HCT116 (cell line): ENCODE results near the gene TAF5L. TPM values are rescaled to one million over a fixed set of nuclear protein-coding genes. Genes with fewer than 3 reads are reported as not detected.

ENCODE experiments used
- ATAC-seq: fragments of 200-7000 bp; cut with Tn5 transposase; 2 replicates; pipeline ENCODE4 v1.9.1; 2020; ENCODE audit warnings: mild to moderate bottlenecking, moderate library complexity
- BruUV-seq: library from RNA; stranded (reverse); fragments of 400-500 nt; replicated peaks from 2 replicates; lab custom pipeline; 2021; lab: Mats Ljungman, UMichigan
- CTCF ChIA-PET: fragments of 300-600 bp; sonication (Branson Sonifier 250); formaldehyde crosslinking; loops from one replicate; lab custom pipeline; 2021; ENCODE audit warnings: antibody characterized with exemption; lab: Charles Lee
- POLR2A ChIA-PET: fragments of 300-600, 350-600 bp; sonication (Branson Sonifier 250); formaldehyde crosslinking; loops from one replicate; lab custom pipeline; 2021; ENCODE audit warnings: antibody characterized with exemption; lab: Charles Lee
- RAD21 ChIA-PET, 2 experiments: fragments of 300-600 bp; sonication (Branson Sonifier 250); formaldehyde crosslinking; loops; one replicate each; lab custom pipeline; 2023; ENCODE audit warnings: low total read pairs in 2 of 2; ENCODE audit not compliant: uncharacterized antibody in 2 of 2, unreplicated experiment in 2 of 2, low non-redundant PET in 1 of 2; lab: Charles Lee
- DNase-seq: peaks from one replicate; pipeline ENCODE4 v3.0.0-alpha.2; 2010; ENCODE audit warnings: low read depth, low spot score
- H2AFZ ChIP-seq: fragments of 200-600 bp; shearing (Covaris generic), sonication (generic); 2 replicates; pipeline ENCODE4 v1.6.1; 2017; ENCODE audit warnings: low read depth, mixed run types, mixed read lengths, antibody characterized with exemption, low read length; ENCODE audit not compliant: poor library complexity, severe bottlenecking
- H3K27ac ChIP-seq: 2 replicates; pipeline ENCODE4 v1.5.1; 2012; ENCODE audit warnings: low read depth, low read length
- H3K27me3 ChIP-seq: fragments of 200-600 bp; sonication (generic); 2 replicates; pipeline ENCODE4 v1.6.1; 2016; ENCODE audit warnings: mixed run types, low read length, mixed read lengths; ENCODE audit not compliant: insufficient read depth
- H3K36me3 ChIP-seq, 2 experiments: fragments of 200-500 bp in 1 of 2; fragments of 200-600 bp in 1 of 2; sonication (Bioruptor generic) in 1 of 2; sonication (generic) in 1 of 2; 2 replicates each; pipeline versions ENCODE4 v1.5.1 to v1.6.1; 2014 to 2016; ENCODE audit warnings: low read length in 2 of 2, inconsistent platforms in 1 of 2, mixed read lengths in 1 of 2, mixed run types in 1 of 2; ENCODE audit not compliant: insufficient read depth in 2 of 2, control insufficient read depth in 1 of 2
- H3K4me1 ChIP-seq, 2 experiments: fragments of 200-600 bp in 1 of 2; sonication (generic) in 1 of 2; 2 replicates each; pipeline versions ENCODE4 v1.5.1 to v1.6.1; 2012 to 2017; ENCODE audit warnings: low read length in 2 of 2, inconsistent platforms in 1 of 2, mild to moderate bottlenecking in 1 of 2, mixed read lengths in 1 of 2, mixed run types in 1 of 2, moderate library complexity in 1 of 2; ENCODE audit not compliant: insufficient read depth in 2 of 2, control insufficient read depth in 1 of 2
- H3K4me2 ChIP-seq: fragments of 200-600 bp; sonication (generic); 2 replicates; pipeline ENCODE4 v1.6.1; 2017; ENCODE audit warnings: mixed run types, low read length, mixed read lengths
- H3K4me3 ChIP-seq, 2 experiments: fragments of 200-600 bp in 1 of 2; sonication (generic) in 1 of 2; replicated peaks in 1 of 2; 2 replicates each; pipeline ENCODE4 v1.5.1; 2011 to 2016; ENCODE audit warnings: low read length in 2 of 2, control low read depth in 1 of 2, low read depth in 1 of 2, mild to moderate bottlenecking in 1 of 2, mixed read lengths in 1 of 2, mixed run types in 1 of 2
- H3K79me2 ChIP-seq: fragments of 200-600 bp; sonication (generic); 2 replicates; pipeline ENCODE4 v1.6.1; 2017; ENCODE audit warnings: mild to moderate bottlenecking, mixed run types, low read length, moderate library complexity, mixed read lengths; ENCODE audit not compliant: insufficient read depth
- H3K9ac ChIP-seq: fragments of 200-600 bp; sonication (generic); 2 replicates; pipeline ENCODE4 v1.6.1; 2016; ENCODE audit warnings: low read length, mixed read lengths
- H3K9me2 ChIP-seq: fragments of 200-600 bp; sonication (generic), shearing (Covaris generic); 2 replicates; pipeline ENCODE4 v1.6.1; 2017; ENCODE audit warnings: mixed run types, mild to moderate bottlenecking, moderate library complexity; ENCODE audit not compliant: insufficient read depth
- H3K9me3 ChIP-seq, 2 experiments: fragments of 200-500 bp in 1 of 2; fragments of 200-600 bp in 1 of 2; sonication (Bioruptor generic) in 1 of 2; sonication (generic) in 1 of 2; 2 replicates each; pipeline ENCODE4 v1.6.1; 2014 to 2017; ENCODE audit warnings: low read length in 2 of 2, mixed read lengths in 2 of 2, inconsistent platforms in 1 of 2, low read depth in 1 of 2, mild to moderate bottlenecking in 1 of 2, mixed run types in 1 of 2, moderate library complexity in 1 of 2; ENCODE audit not compliant: control insufficient read depth in 1 of 2, insufficient read depth in 1 of 2
- H4K20me1 ChIP-seq: fragments of 200-600 bp; sonication (generic), shearing (Covaris generic); 2 replicates; pipeline ENCODE4 v1.6.1; 2017; ENCODE audit warnings: mixed run types, mild to moderate bottlenecking, moderate library complexity; ENCODE audit not compliant: insufficient read depth
- ATF3 ChIP-seq: IDR thresholded peaks from 2 replicates; pipeline ENCODE4 v1.6.1; 2012
- CBX3 ChIP-seq: IDR thresholded peaks from 2 replicates; pipeline ENCODE4 v1.6.1; 2012; ENCODE audit warnings: low read depth
- CEBPB ChIP-seq: IDR thresholded peaks from 2 replicates; pipeline ENCODE4 v1.6.1; 2012; ENCODE audit warnings: low read depth
- EGR1 ChIP-seq: IDR thresholded peaks from 2 replicates; pipeline ENCODE4 v1.6.1; 2012; ENCODE audit warnings: low read depth
- ELF1 ChIP-seq: IDR thresholded peaks from 2 replicates; pipeline ENCODE4 v1.6.1; 2012; ENCODE audit warnings: low read depth, borderline replicate concordance
- EZH2 ChIP-seq: fragments of 200-600 bp; sonication (generic); IDR thresholded peaks from 2 replicates; pipeline ENCODE4 v1.6.1; 2017; ENCODE audit warnings: antibody characterized with exemption, mixed run types
- EZH2phosphoT487 ChIP-seq: fragments of 200-600 bp; IDR thresholded peaks from 2 replicates; pipeline ENCODE4 v1.6.1; 2018; ENCODE audit warnings: antibody characterized with exemption, borderline replicate concordance
- FOSL1 ChIP-seq: IDR thresholded peaks from 2 replicates; pipeline ENCODE4 v1.6.1; 2012; ENCODE audit warnings: low read depth
- POLR2A ChIP-seq: IDR thresholded peaks from 2 replicates; pipeline ENCODE4 v1.7.0; 2011; ENCODE audit warnings: borderline replicate concordance; ENCODE audit not compliant: insufficient read depth, insufficient read length; ENCODE audit errors: extremely low read depth
- POLR2AphosphoS5 ChIP-seq: IDR thresholded peaks from 2 replicates; pipeline ENCODE4 v1.6.1; 2011; ENCODE audit warnings: mild to moderate bottlenecking, low read depth, low read length, moderate library complexity
- REST ChIP-seq: IDR thresholded peaks from 2 replicates; pipeline ENCODE4 v1.6.1; 2012; ENCODE audit warnings: low read depth
- SIN3A ChIP-seq: IDR thresholded peaks from 2 replicates; pipeline ENCODE4 v1.6.1; 2012; ENCODE audit warnings: low read depth
- SP1 ChIP-seq: IDR thresholded peaks from 2 replicates; pipeline ENCODE4 v1.6.1; 2012; ENCODE audit warnings: low read depth
- SRF ChIP-seq: IDR thresholded peaks from 2 replicates; pipeline ENCODE4 v1.6.1; 2012; ENCODE audit warnings: low read depth
- TCF7L2 ChIP-seq: IDR thresholded peaks from 2 replicates; pipeline ENCODE4 v1.7.0; 2011; ENCODE audit warnings: borderline replicate concordance, inconsistent platforms; ENCODE audit not compliant: insufficient read depth, insufficient read length; ENCODE audit errors: extremely low read depth
- YY1 ChIP-seq: IDR thresholded peaks from 2 replicates; pipeline ENCODE4 v1.6.1; 2011; ENCODE audit warnings: low read length, low read depth, moderate library complexity, mild to moderate bottlenecking; ENCODE audit not compliant: insufficient replicate concordance; ENCODE audit errors: extremely low read depth
- ZFX ChIP-seq: fragments of 450-650 bp; IDR thresholded peaks from 2 replicates; pipeline ENCODE4 v1.6.1; 2017
- ZNF274 ChIP-seq: fragments of 200-500 bp; sonication (Bioruptor generic); IDR thresholded peaks from 2 replicates; pipeline ENCODE4 v1.6.1; 2014; ENCODE audit warnings: mild to moderate bottlenecking, low read depth, low read length, inconsistent platforms
- intact Hi-C: fragments of 100-400 bp; cut with micrococcal nuclease; formaldehyde crosslinking; loops from 2 replicates; pipeline ENCODE4 v1.10.0; 2022
- total RNA-seq: library from RNA; stranded (reverse); gene quantifications from one replicate; pipeline ENCODE4 v1.2.1, GENCODE V29; 2021; ENCODE audit not compliant: unreplicated experiment

Gene TAF5L
- total RNA-seq, 1 experiment from 2014 or later, result 22.4 TPM

GRCh38 chr1:229621663-229622062, 4.3 kb downstream of the TAF5L start:
- no TSS peak for BruUV-seq
- H3K4me2 ChIP-seq, result no peak overlapping the region
- no peak overlapping the region for H2AFZ ChIP-seq
- no peaks in the 10 kb centered on the region for H3K9me3 ChIP-seq
- CTCF ChIA-PET, result no interaction called here
- ATAC-seq (no peak), DNase-seq (no peak)
- H3K4me3 ChIP-seq, result no peak overlapping the region
- TF ChIP-seq TCF7L2 (no peak), CBX3 (no peak), ATF3 (no peak)
- H3K79me2 ChIP-seq, result peaks cover 94% of the 10 kb centered on the region
- peaks cover 8 to 12% of the 10 kb centered on the region in 2 experiments; a peak in 3 of 4 replicates for H3K4me1 ChIP-seq
- H3K27ac ChIP-seq, result no peak overlapping the region
- H3K27me3 ChIP-seq, result no peaks in the 10 kb centered on the region
- POLR2A ChIA-PET, result no interaction called here
- intact Hi-C loops, result loop anchor here (10.0 kb wide), 1 partner anchor 367 kb away; no protein-coding TSS in a partner anchor
- RAD21 ChIA-PET, result no interaction called here
- no peaks in the 10 kb centered on the region for H4K20me1 ChIP-seq
- no peak overlapping the region for H3K9ac ChIP-seq
- H3K36me3 ChIP-seq, result no peaks in the 10 kb centered on the region
- no peaks in the 10 kb centered on the region for H3K9me2 ChIP-seq

- Histone ChIP-seq H3K27ac (no peak overlapping the region), H3K4me3 (no peak overlapping the region), H3K79me2 (peaks cover 94% of the 10 kb centered on the region), H3K9me2 (no peaks in the 10 kb centered on the region), H4K20me1 (no peaks in the 10 kb centered on the region), H3K9ac (no peak overlapping the region), H3K27me3 (no peaks in the 10 kb centered on the region), H3K4me2 (no peak overlapping the region), H3K4me1 (peaks cover 8 to 12% of the 10 kb centered on the region in 2 experiments; a peak in 3 of 4 replicates), H3K9me3 (no peaks in the 10 kb centered on the region), H3K36me3 (no peaks in the 10 kb centered on the region), H2AFZ (no peak overlapping the region)
- RAD21 ChIA-PET, result no interaction called here
- intact Hi-C loops, result loop anchor here (10.0 kb wide), 1 partner anchor 366 kb away; no protein-coding TSS in a partner anchor
- POLR2A ChIA-PET, result no interaction called here
- CTCF ChIA-PET, result no interaction called here
- BruUV-seq, result no TSS peak
- no peak for ATAC-seq
- no peak for DNase-seq
- TF ChIP-seq ELF1, result no peak
- no peak for TF ChIP-seq REST
- no peak for TF ChIP-seq CBX3
- no peak for TF ChIP-seq ZFX
- TF ChIP-seq SP1, result no peak
- no peak for TF ChIP-seq CEBPB
- no peak for TF ChIP-seq EZH2phosphoT487
- no peak for TF ChIP-seq POLR2AphosphoS5
- TF ChIP-seq EZH2, result no peak
- no peak for TF ChIP-seq POLR2A
- no peak for TF ChIP-seq YY1
- TF ChIP-seq FOSL1, result no peak
- TF ChIP-seq ZNF274, result no peak
- no peak for TF ChIP-seq SRF
- no peak for TF ChIP-seq SIN3A
- no peak for TF ChIP-seq EGR1
Measured at GRCh38 chr1:229620876-229621275, 5.0 kb downstream of the TAF5L start.
